SK-N-SH treated with all-trans-retinoic acid at 6 μM for 48 hours (cell line): Measurements from ENCODE around the gene GOLGA8O.
"Not testable (repeated sequence)": the region's sequence is repeated elsewhere in the genome, so short reads cannot be mapped to it uniquely, and the experiment has no call there.

Source experiments
- ESRRG ChIP-seq: fragments of 250-450 bp; sonication (Bioruptor Pico); IDR thresholded peaks from 2 replicates; pipeline ENCODE4 v1.6.1; 2021; ENCODE audit warnings: mild to moderate bottlenecking
- PATZ1 ChIP-seq: fragments of 250-450 bp; sonication (Bioruptor Pico); IDR thresholded peaks from 2 replicates; pipeline ENCODE4 v1.8.0; 2020; ENCODE audit warnings: mild to moderate bottlenecking, moderate library complexity, borderline replicate concordance
- POU6F1 ChIP-seq: fragments of 250-450 bp; sonication (Bioruptor Pico); IDR thresholded peaks from 2 replicates; pipeline ENCODE4 v1.8.0; 2021; ENCODE audit warnings: low read depth, mild to moderate bottlenecking, moderate library complexity, borderline replicate concordance
- TCF4 ChIP-seq: fragments of 250-450 bp; sonication (Bioruptor Pico); IDR thresholded peaks from 2 replicates; pipeline ENCODE4 v1.8.0; 2021; ENCODE audit warnings: mild to moderate bottlenecking, moderate library complexity, borderline replicate concordance
- ZNF70 ChIP-seq: fragments of 450-650 bp; formaldehyde crosslinking; IDR thresholded peaks from 2 replicates; pipeline ENCODE4 v1.5.0; 2020; ENCODE audit warnings: mild to moderate bottlenecking, moderate library complexity

GRCh38 chr15:32427635-32428034, 27.8 kb downstream of the GOLGA8O start:
- not testable (repeated sequence) for TF ChIP-seq TCF4 (CRISPR knock-in tag); ZNF70 (CRISPR knock-in tag); ESRRG; POU6F1 (CRISPR knock-in tag); PATZ1 (CRISPR knock-in tag)
